Measurements from ENCODE around the gene BLID. TPM values are rescaled to one million over a fixed set of nuclear protein-coding genes. Genes with fewer than 3 reads are reported as not detected.

The BLID gene
- total RNA-seq, 1 experiment from 2014 or later: 0.41 TPM

DNA sequence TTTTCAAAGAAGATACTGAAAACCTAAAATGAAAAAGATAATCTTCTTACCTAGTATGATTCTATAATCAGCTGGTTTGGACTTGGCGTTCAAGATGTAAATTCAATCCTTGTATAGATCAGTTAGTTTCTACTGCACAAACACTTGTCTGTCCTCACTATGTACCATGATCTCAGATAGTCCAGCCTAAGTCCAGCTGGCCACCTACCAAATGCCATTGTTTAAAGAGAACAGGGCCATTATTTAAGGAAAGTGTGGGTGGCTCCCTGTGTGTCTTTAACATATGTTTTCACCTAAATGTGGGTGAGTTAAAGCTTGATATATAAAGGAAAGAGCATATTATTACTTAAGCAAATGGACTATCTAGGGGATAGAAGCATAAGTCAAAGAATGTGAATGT is 38.6 kb downstream of the BLID start:
- ATAC-seq: no peak
- POLR2A ChIA-PET: no interaction called here
- no TSS peak for BruUV-seq (replicated peaks)

DNA sequence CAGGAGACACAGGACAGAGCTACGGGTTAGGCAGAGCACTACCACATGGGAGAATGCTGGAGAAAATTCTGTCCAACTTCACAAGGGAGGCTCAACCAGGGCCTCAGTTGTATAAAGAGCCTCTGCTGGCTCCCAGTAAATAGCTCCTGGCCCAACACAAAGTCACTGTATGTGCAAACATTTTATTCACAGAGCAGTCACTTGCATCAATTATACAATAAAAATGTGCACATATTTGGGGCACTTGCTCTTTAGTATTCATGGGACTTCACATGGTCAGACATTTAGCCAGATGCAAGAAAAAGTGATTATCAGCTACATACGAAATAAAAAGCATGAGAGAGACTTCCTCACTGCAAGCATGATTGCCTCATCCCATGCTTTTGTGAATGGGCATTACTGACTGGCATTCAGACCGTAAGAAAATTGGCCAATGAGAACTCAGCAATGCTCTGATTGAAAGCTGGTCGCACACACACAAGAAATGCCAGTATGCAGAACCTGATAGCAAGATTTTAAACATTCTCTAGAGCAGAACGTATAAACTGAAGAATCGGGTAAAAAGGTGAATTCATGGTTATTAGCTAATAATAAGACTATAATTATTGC is 39.4 kb downstream of the BLID start:
- ATAC-seq: no peak
- intact Hi-C loops (cut with micrococcal nuclease; ENCODE audit: unreplicated experiment): no loop called here
- TF ChIP-seq TCF7L2 (IDR thresholded peaks at IDR 0.05; ENCODE audit: low read depth, low read length) (no peak), SIN3A (IDR thresholded peaks at IDR 0.05; ENCODE audit: borderline replicate concordance, insufficient read depth, low read depth, low read length) (no peak), POLR2AphosphoS5 (IDR thresholded peaks at IDR 0.05; ENCODE audit: low read depth, low read length) (no peak)
- TF ChIP-seq, protein P1, sequence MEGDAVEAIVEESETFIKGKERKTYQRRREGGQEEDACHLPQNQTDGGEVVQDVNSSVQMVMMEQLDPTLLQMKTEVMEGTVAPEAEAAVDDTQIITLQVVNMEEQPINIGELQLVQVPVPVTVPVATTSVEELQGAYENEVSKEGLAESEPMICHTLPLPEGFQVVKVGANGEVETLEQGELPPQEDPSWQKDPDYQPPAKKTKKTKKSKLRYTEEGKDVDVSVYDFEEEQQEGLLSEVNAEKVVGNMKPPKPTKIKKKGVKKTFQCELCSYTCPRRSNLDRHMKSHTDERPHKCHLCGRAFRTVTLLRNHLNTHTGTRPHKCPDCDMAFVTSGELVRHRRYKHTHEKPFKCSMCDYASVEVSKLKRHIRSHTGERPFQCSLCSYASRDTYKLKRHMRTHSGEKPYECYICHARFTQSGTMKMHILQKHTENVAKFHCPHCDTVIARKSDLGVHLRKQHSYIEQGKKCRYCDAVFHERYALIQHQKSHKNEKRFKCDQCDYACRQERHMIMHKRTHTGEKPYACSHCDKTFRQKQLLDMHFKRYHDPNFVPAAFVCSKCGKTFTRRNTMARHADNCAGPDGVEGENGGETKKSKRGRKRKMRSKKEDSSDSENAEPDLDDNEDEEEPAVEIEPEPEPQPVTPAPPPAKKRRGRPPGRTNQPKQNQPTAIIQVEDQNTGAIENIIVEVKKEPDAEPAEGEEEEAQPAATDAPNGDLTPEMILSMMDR (IDR thresholded peaks at IDR 0.05): no peak
- TF ChIP-seq, protein P2, sequence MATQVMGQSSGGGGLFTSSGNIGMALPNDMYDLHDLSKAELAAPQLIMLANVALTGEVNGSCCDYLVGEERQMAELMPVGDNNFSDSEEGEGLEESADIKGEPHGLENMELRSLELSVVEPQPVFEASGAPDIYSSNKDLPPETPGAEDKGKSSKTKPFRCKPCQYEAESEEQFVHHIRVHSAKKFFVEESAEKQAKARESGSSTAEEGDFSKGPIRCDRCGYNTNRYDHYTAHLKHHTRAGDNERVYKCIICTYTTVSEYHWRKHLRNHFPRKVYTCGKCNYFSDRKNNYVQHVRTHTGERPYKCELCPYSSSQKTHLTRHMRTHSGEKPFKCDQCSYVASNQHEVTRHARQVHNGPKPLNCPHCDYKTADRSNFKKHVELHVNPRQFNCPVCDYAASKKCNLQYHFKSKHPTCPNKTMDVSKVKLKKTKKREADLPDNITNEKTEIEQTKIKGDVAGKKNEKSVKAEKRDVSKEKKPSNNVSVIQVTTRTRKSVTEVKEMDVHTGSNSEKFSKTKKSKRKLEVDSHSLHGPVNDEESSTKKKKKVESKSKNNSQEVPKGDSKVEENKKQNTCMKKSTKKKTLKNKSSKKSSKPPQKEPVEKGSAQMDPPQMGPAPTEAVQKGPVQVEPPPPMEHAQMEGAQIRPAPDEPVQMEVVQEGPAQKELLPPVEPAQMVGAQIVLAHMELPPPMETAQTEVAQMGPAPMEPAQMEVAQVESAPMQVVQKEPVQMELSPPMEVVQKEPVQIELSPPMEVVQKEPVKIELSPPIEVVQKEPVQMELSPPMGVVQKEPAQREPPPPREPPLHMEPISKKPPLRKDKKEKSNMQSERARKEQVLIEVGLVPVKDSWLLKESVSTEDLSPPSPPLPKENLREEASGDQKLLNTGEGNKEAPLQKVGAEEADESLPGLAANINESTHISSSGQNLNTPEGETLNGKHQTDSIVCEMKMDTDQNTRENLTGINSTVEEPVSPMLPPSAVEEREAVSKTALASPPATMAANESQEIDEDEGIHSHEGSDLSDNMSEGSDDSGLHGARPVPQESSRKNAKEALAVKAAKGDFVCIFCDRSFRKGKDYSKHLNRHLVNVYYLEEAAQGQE (IDR thresholded peaks at IDR 0.05; ENCODE audit: insufficient read depth in 1 of 2, low read depth in 2 of 2, low read length in 1 of 2): no peak
- in situ Hi-C loops (cut with HindIII; ENCODE audit: low pct_unique_long_range_greater_than_20kb, low sequenced_read_pairs): no loop called here
- POLR2A ChIA-PET: no interaction called here
- BruUV-seq (replicated peaks): no TSS peak
- CTCF ChIA-PET: no interaction called here
- Histone ChIP-seq H3K36me3 (ENCODE audit: control insufficient read depth, insufficient read depth, low read length) (no peaks in the 10 kb centered on the region), H3K27me3 (ENCODE audit: control insufficient read depth, insufficient read depth, low read length) (no peaks in the 10 kb centered on the region), H3K4me1 (ENCODE audit: control insufficient read depth, insufficient read depth, low read length) (no peaks in the 10 kb centered on the region), H3K9me3 (ENCODE audit: control insufficient read depth, insufficient read depth, low read depth, low read length) (no peaks in the 10 kb centered on the region), H3K27ac (ENCODE audit: low read length) (no peak overlapping the region), H3K4me3 (ENCODE audit: low read depth in 2 of 2, low read length in 2 of 2) (no peak overlapping the region)
- DNase-seq (ENCODE audit: low read depth, low spot score): no peak

More for the DNA sequence above, 38.6 kb downstream of the BLID start:
- Histone ChIP-seq H3K36me3 (ENCODE audit: control insufficient read depth, insufficient read depth, low read length) (no peaks in the 10 kb centered on the region), H3K4me3 (ENCODE audit: low read depth in 2 of 2, low read length in 2 of 2) (no peak overlapping the region), H3K27me3 (ENCODE audit: control insufficient read depth, insufficient read depth, low read length) (no peaks in the 10 kb centered on the region), H3K27ac (ENCODE audit: low read length) (no peak overlapping the region), H3K9me3 (ENCODE audit: control insufficient read depth, insufficient read depth, low read depth, low read length) (no peaks in the 10 kb centered on the region), H3K4me1 (ENCODE audit: control insufficient read depth, insufficient read depth, low read length) (no peaks in the 10 kb centered on the region)
- CTCF ChIA-PET: no interaction called here
- in situ Hi-C loops (cut with HindIII; ENCODE audit: low pct_unique_long_range_greater_than_20kb, low sequenced_read_pairs) (no loop called here), intact Hi-C loops (cut with micrococcal nuclease; ENCODE audit: unreplicated experiment) (no loop called here)
- TF ChIP-seq TCF7L2 (IDR thresholded peaks at IDR 0.05; ENCODE audit: low read depth, low read length) (no peak), SIN3A (IDR thresholded peaks at IDR 0.05; ENCODE audit: borderline replicate concordance, insufficient read depth, low read depth, low read length) (no peak), POLR2AphosphoS5 (IDR thresholded peaks at IDR 0.05; ENCODE audit: low read depth, low read length) (no peak)
- TF ChIP-seq, protein P1 (IDR thresholded peaks at IDR 0.05): no peak
- TF ChIP-seq, protein P2 (IDR thresholded peaks at IDR 0.05; ENCODE audit: insufficient read depth in 1 of 2, low read depth in 2 of 2, low read length in 1 of 2): no peak
- DNase-seq (ENCODE audit: low read depth, low spot score): no peak

Measured in Panc1 (cell line).